Type B pancreatic cell (in vitro differentiated cells): ENCODE results near the gene DAB1. TPM values are rescaled to one million over a fixed set of nuclear protein-coding genes. Genes with fewer than 3 reads are reported as not detected.

ENCODE experiments used
- DNase-seq: peaks from one replicate; pipeline ENCODE4 v3.0.0; 2021; ENCODE audit warnings: mixed read lengths; ENCODE audit not compliant: unreplicated experiment; ENCODE audit errors: extremely low spot score
- H3K27ac Mint-ChIP-seq: 2 replicates; pipeline ENCODE4 v1.8.0; 2021; ENCODE audit warnings: mild to moderate bottlenecking, mixed read lengths
- H3K27me3 Mint-ChIP-seq: 2 replicates; pipeline ENCODE4 v1.8.0; 2021; ENCODE audit warnings: mixed read lengths
- H3K36me3 Mint-ChIP-seq: 2 replicates; pipeline ENCODE4 v1.8.0; 2021; ENCODE audit warnings: mixed read lengths
- H3K4me1 Mint-ChIP-seq: one replicate; pipeline ENCODE4 v1.8.0; 2021; ENCODE audit warnings: mixed read lengths; ENCODE audit not compliant: unreplicated experiment
- H3K4me3 Mint-ChIP-seq: 2 replicates; pipeline ENCODE4 v1.8.0; 2021; ENCODE audit warnings: mild to moderate bottlenecking, mixed read lengths
- H3K9me3 Mint-ChIP-seq: 2 replicates; pipeline ENCODE4 v1.8.0; 2021; ENCODE audit warnings: mixed read lengths
- total RNA-seq: library from RNA; stranded (reverse); gene quantifications from 2 replicates; pipeline ENCODE4 v1.2.1, GENCODE V29; 2021; ENCODE audit warnings: low replicate concordance
- TF ChIP-seq, protein P1 (sequence below): fragments of 200-600 bp; sonication (generic); conservative IDR thresholded peaks from 2 replicates; pipeline ENCODE4 v1.5.0; 2021; ENCODE audit warnings: antibody characterized with exemption, mild to moderate bottlenecking

Gene DAB1
- total RNA-seq, 1 donor from 2014 or later, result 7.3 TPM

- peaks cover 4% of the 10 kb centered on the region for H3K27me3 Mint-ChIP-seq
- TF ChIP-seq, protein P1, sequence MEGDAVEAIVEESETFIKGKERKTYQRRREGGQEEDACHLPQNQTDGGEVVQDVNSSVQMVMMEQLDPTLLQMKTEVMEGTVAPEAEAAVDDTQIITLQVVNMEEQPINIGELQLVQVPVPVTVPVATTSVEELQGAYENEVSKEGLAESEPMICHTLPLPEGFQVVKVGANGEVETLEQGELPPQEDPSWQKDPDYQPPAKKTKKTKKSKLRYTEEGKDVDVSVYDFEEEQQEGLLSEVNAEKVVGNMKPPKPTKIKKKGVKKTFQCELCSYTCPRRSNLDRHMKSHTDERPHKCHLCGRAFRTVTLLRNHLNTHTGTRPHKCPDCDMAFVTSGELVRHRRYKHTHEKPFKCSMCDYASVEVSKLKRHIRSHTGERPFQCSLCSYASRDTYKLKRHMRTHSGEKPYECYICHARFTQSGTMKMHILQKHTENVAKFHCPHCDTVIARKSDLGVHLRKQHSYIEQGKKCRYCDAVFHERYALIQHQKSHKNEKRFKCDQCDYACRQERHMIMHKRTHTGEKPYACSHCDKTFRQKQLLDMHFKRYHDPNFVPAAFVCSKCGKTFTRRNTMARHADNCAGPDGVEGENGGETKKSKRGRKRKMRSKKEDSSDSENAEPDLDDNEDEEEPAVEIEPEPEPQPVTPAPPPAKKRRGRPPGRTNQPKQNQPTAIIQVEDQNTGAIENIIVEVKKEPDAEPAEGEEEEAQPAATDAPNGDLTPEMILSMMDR, result no peak
- DNase-seq, result no peak
- H3K4me1 Mint-ChIP-seq, result no peaks in the 10 kb centered on the region
- no peaks in the 10 kb centered on the region for H3K36me3 Mint-ChIP-seq
- H3K4me3 Mint-ChIP-seq, result no peak overlapping the region
- no peaks in the 10 kb centered on the region for H3K9me3 Mint-ChIP-seq
- no peak overlapping the region for H3K27ac Mint-ChIP-seq
Measured at GRCh38 chr1:56973923-56974742, 449.7 kb downstream of the DAB1 start.

DNA sequence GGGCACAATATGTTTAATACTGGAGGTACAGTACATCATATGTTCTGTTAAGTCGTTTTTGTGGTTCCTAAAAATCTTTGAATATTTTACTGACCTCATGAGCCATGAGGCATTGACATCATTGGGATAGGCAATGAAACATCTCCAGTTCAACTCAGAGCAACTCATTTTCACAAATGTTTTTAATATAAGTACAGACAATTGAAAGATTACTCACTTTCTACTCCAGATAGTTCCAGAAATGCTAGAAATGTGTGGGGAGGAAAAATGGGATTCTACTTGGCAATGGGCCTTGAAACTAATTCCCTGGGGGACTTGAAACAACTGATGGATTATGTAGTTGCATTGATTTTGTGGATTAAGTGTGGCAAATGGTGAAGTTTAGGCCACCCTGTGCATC is 450.9 kb downstream of the DAB1 start:
- no peak overlapping the region for H3K27ac Mint-ChIP-seq
- H3K27me3 Mint-ChIP-seq, result peaks cover 4% of the 10 kb centered on the region
- DNase-seq, result no peak
- no peaks in the 10 kb centered on the region for H3K36me3 Mint-ChIP-seq
- no peak overlapping the region for H3K4me3 Mint-ChIP-seq
- H3K4me1 Mint-ChIP-seq, result no peaks in the 10 kb centered on the region
- H3K9me3 Mint-ChIP-seq, result no peaks in the 10 kb centered on the region
- TF ChIP-seq, protein P1, result no peak

- no peaks in the 10 kb centered on the region for H3K36me3 Mint-ChIP-seq
- H3K27ac Mint-ChIP-seq, result no peak overlapping the region
- TF ChIP-seq, protein P1, result no peak
- H3K4me1 Mint-ChIP-seq, result no peaks in the 10 kb centered on the region
- no peak overlapping the region for H3K4me3 Mint-ChIP-seq
- H3K27me3 Mint-ChIP-seq, result no peaks in the 10 kb centered on the region
- H3K9me3 Mint-ChIP-seq, result no peaks in the 10 kb centered on the region
- no peak for DNase-seq
Measured at GRCh38 chr1:56970280-56970679, 453.6 kb downstream of the DAB1 start.

- no peaks in the 10 kb centered on the region for H3K4me1 Mint-ChIP-seq
- H3K36me3 Mint-ChIP-seq, result no peaks in the 10 kb centered on the region
- peaks cover 4% of the 10 kb centered on the region for H3K27me3 Mint-ChIP-seq
- TF ChIP-seq, protein P1, result no peak
- no peak for DNase-seq
- no peak overlapping the region for H3K27ac Mint-ChIP-seq
- H3K9me3 Mint-ChIP-seq, result no peaks in the 10 kb centered on the region
- no peak overlapping the region for H3K4me3 Mint-ChIP-seq
Measured at GRCh38 chr1:56968878-56969495, 454.9 kb downstream of the DAB1 start.

- no peaks in the 10 kb centered on the region for H3K4me1 Mint-ChIP-seq
- H3K4me3 Mint-ChIP-seq, result no peak overlapping the region
- H3K36me3 Mint-ChIP-seq, result no peaks in the 10 kb centered on the region
- TF ChIP-seq, protein P1, result peak; percentile 77
- no peak for DNase-seq
- peaks cover 4% of the 10 kb centered on the region for H3K27me3 Mint-ChIP-seq
- H3K27ac Mint-ChIP-seq, result no peak overlapping the region
- H3K9me3 Mint-ChIP-seq, result no peaks in the 10 kb centered on the region
Measured at GRCh38 chr1:56967900-56968832, 455.7 kb downstream of the DAB1 start.
